IPS-15b (cell line): ENCODE results near the gene LCTL.

Experiments used
- H3K27me3 ChIP-seq: one replicate; pipeline ENCODE4 v1.6.1; 2013; ENCODE audit warnings: low read length; ENCODE audit not compliant: control insufficient read depth, insufficient read depth
- H3K36me3 ChIP-seq: one replicate; pipeline ENCODE4 v1.6.1; 2013; ENCODE audit warnings: low read length; ENCODE audit not compliant: control insufficient read depth, insufficient read depth
- H3K4me1 ChIP-seq: one replicate; pipeline ENCODE4 v1.6.1; 2013; ENCODE audit warnings: mild to moderate bottlenecking, low read length; ENCODE audit not compliant: control insufficient read depth, insufficient read depth
- H3K4me3 ChIP-seq: one replicate; pipeline ENCODE4 v1.5.1; 2013; ENCODE audit warnings: low read depth, low read length
- H3K9ac ChIP-seq: one replicate; pipeline ENCODE4 v1.6.1; 2013; ENCODE audit warnings: low read depth, mild to moderate bottlenecking, low read length
- H3K9me3 ChIP-seq: one replicate; pipeline ENCODE4 v1.6.1; 2013; ENCODE audit warnings: mild to moderate bottlenecking, low read length; ENCODE audit not compliant: control insufficient read depth, insufficient read depth

LCTL gene

DNA sequence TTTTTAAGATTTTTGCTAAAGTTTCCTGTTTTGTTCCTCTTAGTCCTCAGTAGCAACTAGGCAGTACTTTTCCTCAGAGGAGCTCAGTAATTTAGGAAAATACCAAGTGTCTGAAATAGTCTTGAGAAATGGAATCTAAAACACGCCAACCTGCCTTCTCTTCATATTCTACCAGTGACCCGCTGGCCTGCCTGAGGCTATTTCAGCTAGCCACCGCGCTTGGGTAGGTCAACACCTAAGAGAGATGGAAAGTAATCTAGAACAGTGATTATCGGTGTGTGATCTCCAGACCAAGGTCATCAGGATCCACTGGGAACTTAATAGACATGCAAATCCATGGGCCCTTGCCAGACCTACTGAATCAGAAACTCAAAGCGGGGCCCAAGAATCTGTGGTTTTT lies 7.5 kb downstream of the LCTL start:
- H3K9ac ChIP-seq: no peak overlapping the region
- H3K9me3 ChIP-seq: no peaks in the 10 kb centered on the region
- no peaks in the 10 kb centered on the region for H3K4me1 ChIP-seq
- no peak overlapping the region for H3K4me3 ChIP-seq
- H3K27me3 ChIP-seq: no peaks in the 10 kb centered on the region
- peaks cover 2% of the 10 kb centered on the region for H3K36me3 ChIP-seq

DNA sequence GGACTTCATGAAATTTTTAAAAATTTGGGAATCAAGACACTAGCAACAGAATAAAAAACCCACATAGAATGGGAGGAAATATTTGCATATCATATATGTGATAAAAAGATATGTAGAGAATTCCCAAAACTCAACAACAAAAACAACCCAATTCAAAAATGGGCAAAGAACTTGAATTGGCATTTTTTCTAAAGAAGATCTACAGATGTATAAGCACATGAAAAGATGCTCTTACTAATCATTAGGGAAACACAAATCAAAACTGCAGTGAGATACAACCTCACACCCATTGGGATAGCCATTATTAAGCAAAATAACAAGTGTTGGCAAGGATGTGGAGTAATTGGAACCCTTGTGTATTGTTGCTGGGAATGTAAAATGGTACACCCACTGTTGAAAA lies 10.1 kb downstream of the LCTL start:
- Histone ChIP-seq H3K27me3 (no peaks in the 10 kb centered on the region), H3K4me1 (no peaks in the 10 kb centered on the region), H3K4me3 (no peak overlapping the region), H3K9ac (no peak overlapping the region), H3K36me3 (no peaks in the 10 kb centered on the region), H3K9me3 (no peaks in the 10 kb centered on the region)

DNA sequence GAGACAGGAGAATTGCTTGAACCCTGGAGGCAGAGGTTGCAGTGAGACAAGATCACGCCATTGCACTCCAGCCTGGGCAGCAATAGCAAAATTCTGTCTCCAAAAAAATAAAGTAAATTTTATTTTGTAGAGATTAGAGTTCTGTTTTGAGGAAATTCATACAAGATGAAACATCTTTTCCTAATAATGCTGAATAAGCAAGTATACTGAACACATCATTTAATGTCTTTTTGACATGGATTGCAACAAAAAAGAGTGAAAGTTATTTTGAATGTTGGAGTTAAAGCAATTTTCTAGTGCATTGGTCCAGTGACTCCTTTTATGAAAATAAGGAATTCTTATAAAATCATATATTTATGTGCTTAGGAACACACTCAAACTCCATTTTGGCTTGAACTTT lies 20.5 kb downstream of the LCTL start:
- no peaks in the 10 kb centered on the region for H3K4me1 ChIP-seq
- H3K36me3 ChIP-seq: peaks cover 1% of the 10 kb centered on the region
- H3K9me3 ChIP-seq: no peaks in the 10 kb centered on the region
- no peak overlapping the region for H3K4me3 ChIP-seq
- no peaks in the 10 kb centered on the region for H3K27me3 ChIP-seq
- H3K9ac ChIP-seq: no peak overlapping the region

DNA sequence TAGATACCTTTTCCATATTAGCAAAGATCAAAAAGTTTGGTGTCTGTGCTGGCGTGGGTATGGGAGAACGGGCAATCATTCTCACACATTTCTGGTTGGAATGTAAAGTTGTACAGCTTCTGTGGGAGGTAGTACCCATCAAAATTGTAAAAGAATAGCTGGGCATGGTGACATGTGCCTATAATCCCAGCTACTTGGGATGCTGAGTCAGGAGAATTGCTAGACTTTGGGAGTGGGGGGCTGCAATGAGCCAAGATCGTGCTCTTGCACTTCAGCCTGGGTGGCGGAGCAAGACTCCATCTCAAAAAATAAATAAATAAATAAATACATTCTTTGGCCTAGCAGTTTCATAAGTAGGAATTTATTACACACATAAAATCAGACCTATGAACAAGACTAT lies 22.9 kb downstream of the LCTL start:
- peaks cover 7% of the 10 kb centered on the region for H3K36me3 ChIP-seq
- H3K4me3 ChIP-seq: no peak overlapping the region
- no peaks in the 10 kb centered on the region for H3K4me1 ChIP-seq
- H3K27me3 ChIP-seq: no peaks in the 10 kb centered on the region
- no peaks in the 10 kb centered on the region for H3K9me3 ChIP-seq
- H3K9ac ChIP-seq: no peak overlapping the region

DNA sequence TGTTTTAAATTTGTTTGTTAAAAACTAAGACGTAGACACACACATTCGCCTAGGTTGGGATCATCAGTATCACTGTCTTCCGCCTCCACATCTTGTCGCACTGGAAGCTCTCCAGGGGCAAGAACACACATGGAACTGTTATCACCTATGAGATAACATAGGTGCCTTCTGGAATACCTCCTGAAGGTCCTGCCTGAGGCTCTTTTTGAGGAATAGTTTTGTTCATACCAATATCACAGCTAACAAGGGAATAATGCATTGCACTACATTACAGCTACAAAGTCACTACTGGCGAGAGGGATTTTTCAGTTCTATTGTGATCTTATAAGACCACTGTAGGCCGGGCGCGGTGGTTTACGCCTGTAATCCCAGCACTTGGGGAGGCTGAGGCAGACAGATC lies 30.7 kb downstream of the LCTL start:
- Histone ChIP-seq H3K27me3 (no peaks in the 10 kb centered on the region), H3K9ac (no peak overlapping the region), H3K4me1 (no peaks in the 10 kb centered on the region), H3K9me3 (no peaks in the 10 kb centered on the region), H3K4me3 (no peak overlapping the region), H3K36me3 (peaks cover 8% of the 10 kb centered on the region)

DNA sequence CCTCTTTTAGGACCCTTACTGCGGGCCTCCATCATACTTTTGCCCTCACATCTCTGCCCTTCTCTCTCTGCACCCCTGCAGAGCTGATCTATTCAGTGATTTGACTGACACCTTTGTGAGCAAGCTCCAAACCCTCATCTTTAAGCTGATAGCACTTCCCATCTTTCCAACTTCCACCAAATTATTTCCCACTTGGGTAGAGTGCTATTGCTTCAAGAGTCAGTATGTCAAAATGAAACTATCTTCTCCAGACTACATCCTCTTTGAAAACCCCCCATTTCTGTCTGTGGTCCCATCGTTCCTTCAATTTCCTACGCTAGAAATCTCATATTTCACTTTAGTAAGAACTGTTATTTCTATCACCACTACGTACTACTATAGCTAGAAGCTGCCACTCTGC lies 41.0 kb downstream of the LCTL start:
- Histone ChIP-seq H3K36me3 (peaks cover 10% of the 10 kb centered on the region), H3K27me3 (no peaks in the 10 kb centered on the region), H3K4me1 (no peaks in the 10 kb centered on the region)

DNA sequence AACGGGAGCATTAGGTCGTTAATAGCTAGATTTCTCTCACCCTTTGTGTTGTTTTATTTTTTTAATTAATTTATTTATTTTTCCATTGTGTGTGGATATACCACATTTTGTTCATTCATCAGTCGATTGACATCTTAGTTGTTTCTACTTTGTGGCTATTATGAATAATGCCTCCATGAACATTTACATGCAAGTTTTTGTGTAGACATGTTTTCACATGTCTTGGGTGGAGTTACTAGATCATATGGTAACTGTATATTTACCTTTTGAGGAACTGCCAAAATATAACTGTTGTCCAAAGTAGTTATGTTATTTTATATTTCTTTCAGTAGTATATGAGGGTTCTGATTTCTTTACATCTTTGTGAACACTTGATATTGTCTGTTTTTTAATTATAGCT lies 41.9 kb downstream of the LCTL start:
- Histone ChIP-seq H3K4me1 (no peaks in the 10 kb centered on the region), H3K9me3 (no peaks in the 10 kb centered on the region), H3K9ac (no peak overlapping the region), H3K4me3 (no peak overlapping the region), H3K27me3 (no peaks in the 10 kb centered on the region), H3K36me3 (peaks cover 3% of the 10 kb centered on the region)

More for the DNA sequence above, 41.0 kb downstream of the LCTL start:
- H3K4me3 ChIP-seq: no peak overlapping the region
- no peak overlapping the region for H3K9ac ChIP-seq
- H3K9me3 ChIP-seq: no peaks in the 10 kb centered on the region

DNA sequence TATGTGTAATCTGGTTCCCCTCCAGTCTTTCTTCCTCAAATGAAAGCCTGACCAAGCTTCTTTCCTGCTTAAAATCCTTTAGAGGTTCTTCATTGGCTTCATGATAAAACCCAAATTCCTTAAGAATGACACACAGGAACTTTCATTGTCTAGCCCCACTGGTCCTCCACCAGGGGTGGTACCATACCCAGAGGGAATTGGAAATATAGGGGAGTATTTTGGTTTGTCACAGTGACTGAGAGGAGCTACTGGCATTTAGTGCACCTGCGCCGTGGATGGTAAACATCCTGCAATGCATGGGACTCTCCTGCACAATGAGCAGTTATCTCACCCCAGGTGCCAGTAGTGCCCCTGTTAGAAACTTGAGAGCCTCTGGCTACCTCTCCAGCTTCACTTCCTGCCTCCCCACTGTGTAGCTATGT lies 49.9 kb downstream of the LCTL start:
- peaks cover 12% of the 10 kb centered on the region for H3K36me3 ChIP-seq

DNA sequence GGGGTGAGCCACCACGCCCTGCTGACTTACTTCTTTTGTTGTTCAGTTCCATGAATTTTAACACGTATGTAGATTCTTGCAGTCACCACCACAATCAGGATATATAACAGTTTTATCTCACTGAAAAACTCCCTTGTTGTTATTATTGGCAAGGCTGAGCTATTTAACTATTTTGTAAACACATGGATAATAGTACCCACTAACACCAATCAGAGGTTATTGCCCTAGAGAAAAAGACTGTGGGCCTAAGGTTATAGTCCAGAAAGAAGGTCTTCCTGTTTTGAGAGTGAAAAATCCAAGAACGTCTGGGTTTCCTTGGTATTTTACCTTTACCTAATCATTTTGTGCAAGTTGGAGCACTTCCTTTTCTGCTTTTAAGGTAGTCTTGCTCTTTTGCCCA lies 51.2 kb downstream of the LCTL start:
- no peak overlapping the region for H3K9ac ChIP-seq
- H3K4me3 ChIP-seq: no peak overlapping the region
- H3K36me3 ChIP-seq: peaks cover 13% of the 10 kb centered on the region
- H3K9me3 ChIP-seq: no peaks in the 10 kb centered on the region
- no peaks in the 10 kb centered on the region for H3K27me3 ChIP-seq
- H3K4me1 ChIP-seq: no peaks in the 10 kb centered on the region

More for the DNA sequence above, 49.9 kb downstream of the LCTL start:
- no peak overlapping the region for H3K9ac ChIP-seq
- H3K4me1 ChIP-seq: no peaks in the 10 kb centered on the region
- no peaks in the 10 kb centered on the region for H3K27me3 ChIP-seq
- H3K9me3 ChIP-seq: no peaks in the 10 kb centered on the region
- no peak overlapping the region for H3K4me3 ChIP-seq

DNA sequence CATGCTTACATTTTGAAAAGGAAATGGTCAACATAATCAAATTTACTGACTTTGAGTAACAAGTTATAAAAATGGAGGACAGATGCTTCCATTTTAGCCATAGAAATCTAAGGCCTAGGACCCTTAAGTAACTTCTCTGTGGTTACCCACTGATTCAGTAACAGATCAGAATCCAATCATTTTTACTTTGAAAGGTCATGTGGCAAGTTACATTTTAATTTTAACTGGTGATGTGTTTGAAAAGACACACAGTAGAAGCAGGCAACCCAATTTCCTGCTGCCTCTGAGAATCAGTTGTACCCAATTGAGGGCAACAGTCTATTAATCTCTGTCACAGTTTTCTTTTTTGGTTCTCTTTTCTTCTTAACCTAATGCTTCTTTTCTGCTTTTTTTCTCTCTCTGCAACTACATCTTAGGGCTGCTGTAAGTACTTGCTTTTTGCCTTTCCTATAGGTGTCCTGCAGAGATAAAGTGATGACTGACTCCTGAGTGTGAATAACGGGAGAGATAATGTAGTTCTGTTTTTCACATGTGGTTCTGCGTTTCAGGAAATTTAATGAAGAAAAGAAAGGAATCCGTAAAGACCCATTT lies 57.4 kb downstream of the LCTL start:
- peak overlapping the region; percentile 18 for H3K9ac ChIP-seq
- H3K4me3 ChIP-seq: no peak overlapping the region
- no peaks in the 10 kb centered on the region for H3K4me1 ChIP-seq
- H3K9me3 ChIP-seq: no peaks in the 10 kb centered on the region
- no peaks in the 10 kb centered on the region for H3K27me3 ChIP-seq
- H3K36me3 ChIP-seq: peaks cover 4% of the 10 kb centered on the region

DNA sequence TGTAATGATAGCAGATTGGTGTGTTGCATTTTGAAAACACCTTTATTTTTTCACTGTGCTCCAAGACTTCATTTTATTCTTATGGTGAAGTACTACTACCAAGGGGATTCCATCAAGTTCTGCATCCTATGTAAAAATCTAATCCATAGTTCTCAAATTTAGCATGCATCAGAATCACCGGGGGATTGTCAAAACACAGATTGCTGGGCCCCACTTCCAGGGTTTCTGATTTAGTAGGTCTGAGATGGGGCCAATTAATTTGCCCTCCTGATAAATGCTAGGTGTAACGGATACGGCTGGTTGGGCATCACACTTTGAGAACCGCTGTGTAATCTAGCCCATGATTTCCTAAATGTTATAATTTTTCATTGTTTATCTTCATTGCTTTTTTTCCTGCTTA lies 60.0 kb downstream of the LCTL start:
- H3K27me3 ChIP-seq: no peaks in the 10 kb centered on the region
- no peaks in the 10 kb centered on the region for H3K4me1 ChIP-seq
- peaks cover 22% of the 10 kb centered on the region for H3K36me3 ChIP-seq

DNA sequence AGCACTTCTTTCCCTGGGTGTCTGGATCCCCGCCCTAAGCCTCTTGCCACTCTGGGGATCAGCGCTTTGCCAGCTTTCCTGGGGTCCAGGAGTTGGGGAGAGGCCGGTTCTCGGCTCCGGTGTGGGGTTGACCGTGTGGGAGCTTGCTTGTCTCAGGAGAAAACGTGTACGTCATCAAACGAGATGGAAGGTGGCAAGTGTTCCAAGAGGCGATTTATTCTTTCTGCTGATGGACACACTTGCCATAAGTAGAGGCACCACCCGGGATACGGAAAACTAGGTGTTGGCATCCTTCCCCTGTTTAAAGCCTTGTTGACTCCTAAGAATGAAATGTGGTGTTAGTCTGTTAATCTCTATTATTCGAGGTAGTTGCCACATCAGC lies 60.4 kb downstream of the LCTL start:
- Histone ChIP-seq H3K36me3 (peaks cover 22% of the 10 kb centered on the region), H3K9ac (peak overlapping the region; percentile 99), H3K9me3 (no peaks in the 10 kb centered on the region), H3K4me3 (peak overlapping the region; percentile 73), H3K27me3 (no peaks in the 10 kb centered on the region), H3K4me1 (no peaks in the 10 kb centered on the region)

More for the DNA sequence above, 60.0 kb downstream of the LCTL start:
- Histone ChIP-seq H3K9me3 (no peaks in the 10 kb centered on the region), H3K9ac (peak overlapping the region; percentile 99), H3K4me3 (peak overlapping the region; percentile 73)
